Measurements from ENCODE around the gene LRP1B.
"Not testable (repeated sequence)": the region's sequence is repeated elsewhere in the genome, so short reads cannot be mapped to it uniquely, and the experiment has no call there.

The LRP1B gene

GRCh38 chr2:140580532-140581151 lies 1550.2 kb downstream of the LRP1B start:
- no peaks in the 10 kb centered on the region for H3K27me3 ChIP-seq (ENCODE audit: control insufficient read depth, insufficient read depth, low read length)
- H3K4me3 ChIP-seq (ENCODE audit: low read depth, low read length), result no peak overlapping the region
- no peak overlapping the region for H3K27ac ChIP-seq (ENCODE audit: low read depth, low read length)
- no peak overlapping the region for H3K9ac ChIP-seq (ENCODE audit: low read length)
- H3K9me3 ChIP-seq (ENCODE audit: control insufficient read depth, insufficient read depth, low read depth, low read length), result no peaks in the 10 kb centered on the region
- H3K4me1 ChIP-seq (ENCODE audit: control insufficient read depth, insufficient read depth, low read length), result no peaks in the 10 kb centered on the region
- H3K36me3 ChIP-seq (ENCODE audit: control insufficient read depth, insufficient read depth, low read length), result no peaks in the 10 kb centered on the region

GRCh38 chr2:140577453-140577852 lies 1553.4 kb downstream of the LRP1B start:
- H3K27me3 ChIP-seq (ENCODE audit: control insufficient read depth, insufficient read depth, low read length), result no peaks in the 10 kb centered on the region
- no peak overlapping the region for H3K4me3 ChIP-seq (ENCODE audit: low read depth, low read length)
- H3K36me3 ChIP-seq (ENCODE audit: control insufficient read depth, insufficient read depth, low read length), result no peaks in the 10 kb centered on the region
- no peaks in the 10 kb centered on the region for H3K9me3 ChIP-seq (ENCODE audit: control insufficient read depth, insufficient read depth, low read depth, low read length)
- H3K9ac ChIP-seq (ENCODE audit: low read length), result no peak overlapping the region
- no peak overlapping the region for H3K27ac ChIP-seq (ENCODE audit: low read depth, low read length)
- no peaks in the 10 kb centered on the region for H3K4me1 ChIP-seq (ENCODE audit: control insufficient read depth, insufficient read depth, low read length)

- no peak overlapping the region for H3K4me3 ChIP-seq (ENCODE audit: low read depth, low read length)
These were observed 1563.1 kb downstream of the LRP1B start for GRCh38 chr2:140567734-140568133.

GRCh38 chr2:140565756-140566155 lies 1565.1 kb downstream of the LRP1B start:
- Histone ChIP-seq H3K4me1 (ENCODE audit: control insufficient read depth, insufficient read depth, low read length) (no peaks in the 10 kb centered on the region), H3K4me3 (ENCODE audit: low read depth, low read length) (no peak overlapping the region), H3K9ac (ENCODE audit: low read length) (no peak overlapping the region), H3K27me3 (ENCODE audit: control insufficient read depth, insufficient read depth, low read length) (no peaks in the 10 kb centered on the region), H3K36me3 (ENCODE audit: control insufficient read depth, insufficient read depth, low read length) (no peaks in the 10 kb centered on the region), H3K27ac (ENCODE audit: low read depth, low read length) (no peak overlapping the region), H3K9me3 (ENCODE audit: control insufficient read depth, insufficient read depth, low read depth, low read length) (no peaks in the 10 kb centered on the region)

More at GRCh38 chr2:140567734-140568133, 1563.1 kb downstream of the LRP1B start:
- H3K9ac ChIP-seq (ENCODE audit: low read length), result no peak overlapping the region
- no peaks in the 10 kb centered on the region for H3K27me3 ChIP-seq (ENCODE audit: control insufficient read depth, insufficient read depth, low read length)
- no peaks in the 10 kb centered on the region for H3K4me1 ChIP-seq (ENCODE audit: control insufficient read depth, insufficient read depth, low read length)
- no peaks in the 10 kb centered on the region for H3K9me3 ChIP-seq (ENCODE audit: control insufficient read depth, insufficient read depth, low read depth, low read length)
- H3K36me3 ChIP-seq (ENCODE audit: control insufficient read depth, insufficient read depth, low read length), result no peaks in the 10 kb centered on the region
- no peak overlapping the region for H3K27ac ChIP-seq (ENCODE audit: low read depth, low read length)

GRCh38 chr2:140555701-140556100 lies 1575.1 kb downstream of the LRP1B start:
- Histone ChIP-seq H3K36me3 (ENCODE audit: control insufficient read depth, insufficient read depth, low read length) (no peaks in the 10 kb centered on the region), H3K27ac (ENCODE audit: low read depth, low read length) (no peak overlapping the region), H3K4me1 (ENCODE audit: control insufficient read depth, insufficient read depth, low read length) (no peaks in the 10 kb centered on the region), H3K27me3 (ENCODE audit: control insufficient read depth, insufficient read depth, low read length) (no peaks in the 10 kb centered on the region), H3K9me3 (ENCODE audit: control insufficient read depth, insufficient read depth, low read depth, low read length) (no peaks in the 10 kb centered on the region), H3K9ac (ENCODE audit: low read length) (no peak overlapping the region), H3K4me3 (ENCODE audit: low read depth, low read length) (no peak overlapping the region)

GRCh38 chr2:140552634-140553033 lies 1578.2 kb downstream of the LRP1B start:
- Histone ChIP-seq H3K9me3 (ENCODE audit: control insufficient read depth, insufficient read depth, low read depth, low read length) (no peaks in the 10 kb centered on the region), H3K4me1 (ENCODE audit: control insufficient read depth, insufficient read depth, low read length) (no peaks in the 10 kb centered on the region), H3K27me3 (ENCODE audit: control insufficient read depth, insufficient read depth, low read length) (no peaks in the 10 kb centered on the region), H3K4me3 (ENCODE audit: low read depth, low read length) (no peak overlapping the region), H3K9ac (ENCODE audit: low read length) (no peak overlapping the region), H3K27ac (ENCODE audit: low read depth, low read length) (no peak overlapping the region), H3K36me3 (ENCODE audit: control insufficient read depth, insufficient read depth, low read length) (no peaks in the 10 kb centered on the region)

- Histone ChIP-seq H3K4me1 (ENCODE audit: control insufficient read depth, insufficient read depth, low read length) (no peaks in the 10 kb centered on the region), H3K4me3 (ENCODE audit: low read depth, low read length) (no peak overlapping the region), H3K27me3 (ENCODE audit: control insufficient read depth, insufficient read depth, low read length) (no peaks in the 10 kb centered on the region), H3K9me3 (ENCODE audit: control insufficient read depth, insufficient read depth, low read depth, low read length) (no peaks in the 10 kb centered on the region), H3K9ac (ENCODE audit: low read length) (no peak overlapping the region), H3K27ac (ENCODE audit: low read depth, low read length) (no peak overlapping the region), H3K36me3 (ENCODE audit: control insufficient read depth, insufficient read depth, low read length) (no peaks in the 10 kb centered on the region)
These were observed 1579.5 kb downstream of the LRP1B start for GRCh38 chr2:140551287-140551686.

- no peaks in the 10 kb centered on the region for H3K4me1 ChIP-seq (ENCODE audit: control insufficient read depth, insufficient read depth, low read length)
- H3K27ac ChIP-seq (ENCODE audit: low read depth, low read length), result no peak overlapping the region
- no peak overlapping the region for H3K9ac ChIP-seq (ENCODE audit: low read length)
- no peaks in the 10 kb centered on the region for H3K9me3 ChIP-seq (ENCODE audit: control insufficient read depth, insufficient read depth, low read depth, low read length)
- H3K36me3 ChIP-seq (ENCODE audit: control insufficient read depth, insufficient read depth, low read length), result no peaks in the 10 kb centered on the region
- H3K27me3 ChIP-seq (ENCODE audit: control insufficient read depth, insufficient read depth, low read length), result no peaks in the 10 kb centered on the region
- H3K4me3 ChIP-seq (ENCODE audit: low read depth, low read length), result no peak overlapping the region
These were observed 1580.0 kb downstream of the LRP1B start for GRCh38 chr2:140550821-140551220.

- H3K36me3 ChIP-seq (ENCODE audit: control insufficient read depth, insufficient read depth, low read length); H3K4me1 ChIP-seq (ENCODE audit: control insufficient read depth, insufficient read depth, low read length); H3K9me3 ChIP-seq (ENCODE audit: control insufficient read depth, insufficient read depth, low read depth, low read length): not testable (repeated sequence)
These were observed 1586.0 kb downstream of the LRP1B start for GRCh38 chr2:140544769-140545168.

GRCh38 chr2:140542627-140543026 lies 1588.2 kb downstream of the LRP1B start:
- Histone ChIP-seq H3K27ac (ENCODE audit: low read depth, low read length) (no peak overlapping the region), H3K27me3 (ENCODE audit: control insufficient read depth, insufficient read depth, low read length) (no peaks in the 10 kb centered on the region), H3K4me3 (ENCODE audit: low read depth, low read length) (no peak overlapping the region), H3K9me3 (ENCODE audit: control insufficient read depth, insufficient read depth, low read depth, low read length) (no peaks in the 10 kb centered on the region), H3K9ac (ENCODE audit: low read length) (no peak overlapping the region), H3K4me1 (ENCODE audit: control insufficient read depth, insufficient read depth, low read length) (no peaks in the 10 kb centered on the region), H3K36me3 (ENCODE audit: control insufficient read depth, insufficient read depth, low read length) (no peaks in the 10 kb centered on the region)

More at GRCh38 chr2:140544769-140545168, 1586.0 kb downstream of the LRP1B start:
- not testable (repeated sequence) for H3K9ac ChIP-seq (ENCODE audit: low read length); H3K4me3 ChIP-seq (ENCODE audit: low read depth, low read length); H3K27me3 ChIP-seq (ENCODE audit: control insufficient read depth, insufficient read depth, low read length); H3K27ac ChIP-seq (ENCODE audit: low read depth, low read length)

- Histone ChIP-seq H3K9ac (ENCODE audit: low read length) (no peak overlapping the region), H3K4me1 (ENCODE audit: control insufficient read depth, insufficient read depth, low read length) (no peaks in the 10 kb centered on the region), H3K36me3 (ENCODE audit: control insufficient read depth, insufficient read depth, low read length) (no peaks in the 10 kb centered on the region), H3K9me3 (ENCODE audit: control insufficient read depth, insufficient read depth, low read depth, low read length) (no peaks in the 10 kb centered on the region), H3K27me3 (ENCODE audit: control insufficient read depth, insufficient read depth, low read length) (no peaks in the 10 kb centered on the region), H3K4me3 (ENCODE audit: low read depth, low read length) (no peak overlapping the region), H3K27ac (ENCODE audit: low read depth, low read length) (no peak overlapping the region)
These were observed 1591.5 kb downstream of the LRP1B start for GRCh38 chr2:140539242-140539875.
